Smooth muscle cell (in vitro differentiated cells): ENCODE data around the gene RIF1. TPM values are rescaled to one million over a fixed set of nuclear protein-coding genes. Genes with fewer than 3 reads are reported as not detected.

ENCODE experiments used
- DNase-seq: peaks from one replicate; lab custom pipeline; 2025; ENCODE audit not compliant: unreplicated experiment; lab: John Stamatoyannopoulos, UW
- H2AFZ ChIP-seq: fragments of 200-600 bp; sonication (generic); 2 replicates; pipeline ENCODE4 v1.6.0; 2016; ENCODE audit warnings: antibody characterized with exemption, low read depth, mild to moderate bottlenecking
- H3F3A ChIP-seq: fragments of 200-600 bp; sonication (generic); 2 replicates; pipeline ENCODE4 v1.6.0; 2017; ENCODE audit warnings: antibody characterized with exemption, low read depth
- H3K27ac ChIP-seq: fragments of 200-600 bp; sonication (generic); 2 replicates; pipeline ENCODE4 v1.5.1; 2016; ENCODE audit warnings: low read depth, mild to moderate bottlenecking
- H3K27me3 ChIP-seq: fragments of 200-600 bp; sonication (generic); 2 replicates; pipeline ENCODE4 v1.6.1; 2016; ENCODE audit warnings: low read depth, mild to moderate bottlenecking
- H3K36me3 ChIP-seq: fragments of 200-600 bp; sonication (generic); 2 replicates; pipeline ENCODE4 v1.5.1; 2016; ENCODE audit warnings: low read depth
- H3K4me1 ChIP-seq: fragments of 200-600 bp; sonication (generic); 2 replicates; pipeline ENCODE4 v1.5.1; 2016; ENCODE audit warnings: low read depth
- H3K4me2 ChIP-seq: fragments of 200-600 bp; sonication (generic); 2 replicates; pipeline ENCODE4 v1.6.0; 2016; ENCODE audit warnings: mild to moderate bottlenecking
- H3K4me3 ChIP-seq: fragments of 200-600 bp; sonication (generic); 2 replicates; pipeline ENCODE4 v1.5.1; 2016; ENCODE audit warnings: mild to moderate bottlenecking
- H3K79me2 ChIP-seq: fragments of 200-600 bp; sonication (generic); 2 replicates; pipeline ENCODE4 v1.6.0; 2016; ENCODE audit warnings: low read depth, mild to moderate bottlenecking
- H3K9ac ChIP-seq: fragments of 200-600 bp; sonication (generic); 2 replicates; pipeline ENCODE4 v1.6.0; 2016; ENCODE audit warnings: low read depth
- H3K9me3 ChIP-seq: fragments of 200-600 bp; sonication (generic); replicated peaks from 2 replicates; pipeline ENCODE4 v1.5.1; 2016; ENCODE audit warnings: low read depth
- H4K20me1 ChIP-seq: fragments of 200-600 bp; sonication (generic); 2 replicates; pipeline ENCODE4 v1.6.0; 2016; ENCODE audit warnings: low read depth
- CTCF ChIP-seq: fragments of 200-600 bp; sonication (generic); IDR thresholded peaks from 2 replicates; pipeline ENCODE4 v1.5.1; 2017; ENCODE audit warnings: borderline replicate concordance, mild to moderate bottlenecking, antibody characterized with exemption; ENCODE audit not compliant: insufficient read depth, poor library complexity, severe bottlenecking
- WGBS: methylation state at CpG from one replicate; pipeline ENCODE4 v1.1.7; 2016; ENCODE audit warnings: low lambda C conversion rate; 5-methylcytosine and 5-hydroxymethylcytosine counted together
- polyA plus RNA-seq: library from polyadenylated mRNA; unstranded; fragments of >200 nt; fragmentation: Nextera tagmentation; extraction: Ambion mirVana; gene quantifications from 2 replicates; pipeline ENCODE4 v1.2.1, GENCODE V29; 2016
- total RNA-seq: library from RNA; depleted of rRNA; stranded (reverse); fragments of >200 nt; gene quantifications from 2 replicates; pipeline ENCODE4 v1.2.3, GENCODE V29; 2014

RIF1 gene
- total and polyA plus RNA-seq, 2 experiments from 2014 or later: 12.5 to 30.3 TPM

- no peak for DNase-seq
- no peak overlapping the region for H2AFZ ChIP-seq
- 80% methylated on average over 4 of the region's 4 CpGs for WGBS
These were observed 81.8 kb downstream of the RIF1 start for GRCh38 chr2:151491496-151491895.

GRCh38 chr2:151498178-151498577 lies 88.5 kb downstream of the RIF1 start:
- Histone ChIP-seq H3F3A (no peaks in the 10 kb centered on the region), H3K36me3 (no peaks in the 10 kb centered on the region), H3K9me3 (no peaks in the 10 kb centered on the region), H3K27me3 (no peaks in the 10 kb centered on the region), H3K4me1 (peaks cover 3% of the 10 kb centered on the region), H3K4me3 (no peak overlapping the region), H3K4me2 (no peak overlapping the region), H3K27ac (no peak overlapping the region), H3K9ac (no peak overlapping the region), H4K20me1 (no peaks in the 10 kb centered on the region), H3K79me2 (no peaks in the 10 kb centered on the region), H2AFZ (no peak overlapping the region)
- no peak for DNase-seq
- no peak for TF ChIP-seq CTCF
- WGBS: 76% methylated on average over 1 of the region's 1 CpG

More at GRCh38 chr2:151491496-151491895, 81.8 kb downstream of the RIF1 start:
- Histone ChIP-seq H3K79me2 (no peaks in the 10 kb centered on the region), H3K9ac (no peak overlapping the region), H3K9me3 (no peaks in the 10 kb centered on the region), H4K20me1 (no peaks in the 10 kb centered on the region), H3K36me3 (no peaks in the 10 kb centered on the region), H3K4me3 (no peak overlapping the region), H3K27me3 (no peaks in the 10 kb centered on the region), H3K4me1 (no peaks in the 10 kb centered on the region), H3F3A (no peaks in the 10 kb centered on the region), H3K4me2 (no peak overlapping the region), H3K27ac (no peak overlapping the region)
- no peak for TF ChIP-seq CTCF

GRCh38 chr2:151506170-151506569 lies 96.5 kb downstream of the RIF1 start:
- no peaks in the 10 kb centered on the region for H3K36me3 ChIP-seq
- H3K9me3 ChIP-seq: no peaks in the 10 kb centered on the region
- no peak for TF ChIP-seq CTCF
- H2AFZ ChIP-seq: no peak overlapping the region
- no peaks in the 10 kb centered on the region for H4K20me1 ChIP-seq
- no peak overlapping the region for H3K4me2 ChIP-seq
- H3F3A ChIP-seq: no peaks in the 10 kb centered on the region
- no peaks in the 10 kb centered on the region for H3K4me1 ChIP-seq
- H3K9ac ChIP-seq: no peak overlapping the region
- no peak overlapping the region for H3K4me3 ChIP-seq
- no peak for DNase-seq
- 98% methylated on average over 4 of the region's 4 CpGs for WGBS
- H3K27ac ChIP-seq: no peak overlapping the region
- H3K27me3 ChIP-seq: no peaks in the 10 kb centered on the region
- no peaks in the 10 kb centered on the region for H3K79me2 ChIP-seq

GRCh38 chr2:151508519-151508918 lies 98.8 kb downstream of the RIF1 start:
- Histone ChIP-seq H3K4me3 (no peak overlapping the region), H3K36me3 (no peaks in the 10 kb centered on the region), H3K9me3 (no peaks in the 10 kb centered on the region), H3K27me3 (no peaks in the 10 kb centered on the region), H3K9ac (no peak overlapping the region), H3K4me1 (no peaks in the 10 kb centered on the region), H3K27ac (no peak overlapping the region), H2AFZ (no peak overlapping the region), H4K20me1 (no peaks in the 10 kb centered on the region), H3K4me2 (no peak overlapping the region), H3K79me2 (no peaks in the 10 kb centered on the region), H3F3A (no peaks in the 10 kb centered on the region)
- no peak for TF ChIP-seq CTCF
- DNase-seq: no peak
- WGBS: 68% methylated on average over 3 of the region's 3 CpGs
